Mesenchymal stem cell (in vitro differentiated cells and primary cell): ENCODE measurements around the gene NUTM2F.
"Not testable (repeated sequence)": the region's sequence is repeated elsewhere in the genome, so short reads cannot be mapped to it uniquely, and the experiment has no call there.

Experiments used
- DNase-seq: peaks from one replicate; pipeline ENCODE4 v3.0.0-alpha.2; 2013
- H2AFZ ChIP-seq: one replicate; pipeline ENCODE4 v1.6.1; 2013; ENCODE audit warnings: low read depth, mild to moderate bottlenecking, control low read depth, inconsistent platforms, low read length, moderate library complexity
- H2AK5ac ChIP-seq: 2 replicates; pipeline ENCODE4 v1.6.1; 2013; ENCODE audit warnings: low read length, moderate library complexity, mild to moderate bottlenecking, inconsistent platforms; ENCODE audit not compliant: severe bottlenecking
- H2BK120ac ChIP-seq: one replicate; pipeline ENCODE4 v1.6.1; 2013; ENCODE audit warnings: low read depth, mild to moderate bottlenecking, inconsistent platforms, low read length, moderate library complexity
- H2BK12ac ChIP-seq, 2 experiments: one replicate each; pipeline ENCODE4 v1.6.1; 2013; ENCODE audit warnings: inconsistent platforms in 2 of 2, low read length in 2 of 2, mild to moderate bottlenecking in 2 of 2, moderate library complexity in 2 of 2, control low read depth in 1 of 2
- H2BK15ac ChIP-seq: one replicate; pipeline ENCODE4 v1.6.1; 2013; ENCODE audit warnings: mild to moderate bottlenecking, low read depth, inconsistent platforms; ENCODE audit not compliant: poor library complexity, severe bottlenecking
- H2BK5ac ChIP-seq: 2 replicates; pipeline ENCODE4 v1.6.1; 2013; ENCODE audit warnings: low read depth, mild to moderate bottlenecking, low read length, control low read depth, inconsistent platforms; ENCODE audit not compliant: poor library complexity, severe bottlenecking
- H3K14ac ChIP-seq, 2 experiments: one replicate each; pipeline ENCODE4 v1.6.1; 2013; ENCODE audit warnings: inconsistent platforms in 2 of 2, low read length in 2 of 2, control low read depth in 1 of 2, mild to moderate bottlenecking in 1 of 2, moderate library complexity in 1 of 2
- H3K18ac ChIP-seq, 2 experiments: one replicate each; pipeline ENCODE4 v1.6.1; 2013; ENCODE audit warnings: inconsistent platforms in 2 of 2, low read length in 2 of 2, control low read depth in 1 of 2, low read depth in 1 of 2, mild to moderate bottlenecking in 1 of 2
- H3K23ac ChIP-seq, 2 experiments: one replicate each; pipeline ENCODE4 v1.6.1; 2013; ENCODE audit warnings: inconsistent platforms in 2 of 2, low read length in 2 of 2, mild to moderate bottlenecking in 2 of 2, moderate library complexity in 2 of 2, control low read depth in 1 of 2
- H3K27ac ChIP-seq: 2 replicates; pipeline ENCODE4 v1.5.1; 2013; ENCODE audit warnings: mild to moderate bottlenecking, moderate library complexity, low read length, control low read depth, inconsistent platforms; ENCODE audit not compliant: poor library complexity, severe bottlenecking
- H3K27me3 ChIP-seq, 2 experiments: 2 replicates each; pipeline versions ENCODE4 v1.6.1 to v1.7.0; 2013; ENCODE audit warnings: low read length in 2 of 2, mild to moderate bottlenecking in 2 of 2, moderate library complexity in 2 of 2, control low read depth in 1 of 2, inconsistent platforms in 1 of 2; ENCODE audit not compliant: control insufficient read depth in 1 of 2, insufficient read depth in 1 of 2
- H3K36me3 ChIP-seq, 2 experiments: 2 replicates each; pipeline versions ENCODE4 v1.6.1 to v1.7.0; 2013; ENCODE audit warnings: low read length in 2 of 2, control low read depth in 1 of 2, inconsistent platforms in 1 of 2, low read depth in 1 of 2, mild to moderate bottlenecking in 1 of 2; ENCODE audit not compliant: insufficient read depth in 2 of 2, control insufficient read depth in 1 of 2
- H3K4ac ChIP-seq, 2 experiments: one replicate each; pipeline ENCODE4 v1.6.1; 2013; ENCODE audit warnings: inconsistent platforms in 2 of 2, low read length in 2 of 2, mild to moderate bottlenecking in 2 of 2, moderate library complexity in 2 of 2, control low read depth in 1 of 2, low read depth in 1 of 2
- H3K4me1 ChIP-seq: 2 replicates; pipeline ENCODE4 v1.6.1; 2013; ENCODE audit warnings: low read depth, low read length, control low read depth; ENCODE audit not compliant: control insufficient read depth, insufficient read depth
- H3K4me2 ChIP-seq: 2 replicates; pipeline ENCODE4 v1.6.1; 2013; ENCODE audit warnings: low read length, mild to moderate bottlenecking, inconsistent platforms; ENCODE audit not compliant: poor library complexity, severe bottlenecking
- H3K4me3 ChIP-seq, 2 experiments: 2 replicates each; pipeline versions ENCODE4 v1.5.1 to v1.7.0; 2013; ENCODE audit warnings: low read length in 2 of 2, mild to moderate bottlenecking in 2 of 2, control low read depth in 1 of 2, low read depth in 1 of 2; ENCODE audit not compliant: insufficient read depth in 1 of 2
- H3K79me1 ChIP-seq: replicated peaks from 2 replicates; pipeline ENCODE4 v1.6.1; 2013; ENCODE audit warnings: mild to moderate bottlenecking, control low read depth, low read length, inconsistent platforms; ENCODE audit not compliant: poor library complexity, severe bottlenecking
- H3K9ac ChIP-seq: 2 replicates; pipeline ENCODE4 v1.7.0; 2013; ENCODE audit warnings: mild to moderate bottlenecking, low read length, moderate library complexity
- H3K9me3 ChIP-seq: 2 replicates; pipeline ENCODE4 v1.7.0; 2013; ENCODE audit warnings: mild to moderate bottlenecking, low read length; ENCODE audit not compliant: control insufficient read depth
- H4K8ac ChIP-seq: one replicate; pipeline ENCODE4 v1.6.1; 2013; ENCODE audit warnings: inconsistent platforms, mild to moderate bottlenecking, low read length, moderate library complexity
- H4K91ac ChIP-seq: one replicate; pipeline ENCODE4 v1.6.1; 2013; ENCODE audit warnings: mild to moderate bottlenecking, low read length, inconsistent platforms
- WGBS: methylation state at CpG from one replicate; pipeline ENCODE4 v1.1.7; 2013; ENCODE audit warnings: mixed read lengths; 5-methylcytosine and 5-hydroxymethylcytosine counted together

Gene NUTM2F

DNA sequence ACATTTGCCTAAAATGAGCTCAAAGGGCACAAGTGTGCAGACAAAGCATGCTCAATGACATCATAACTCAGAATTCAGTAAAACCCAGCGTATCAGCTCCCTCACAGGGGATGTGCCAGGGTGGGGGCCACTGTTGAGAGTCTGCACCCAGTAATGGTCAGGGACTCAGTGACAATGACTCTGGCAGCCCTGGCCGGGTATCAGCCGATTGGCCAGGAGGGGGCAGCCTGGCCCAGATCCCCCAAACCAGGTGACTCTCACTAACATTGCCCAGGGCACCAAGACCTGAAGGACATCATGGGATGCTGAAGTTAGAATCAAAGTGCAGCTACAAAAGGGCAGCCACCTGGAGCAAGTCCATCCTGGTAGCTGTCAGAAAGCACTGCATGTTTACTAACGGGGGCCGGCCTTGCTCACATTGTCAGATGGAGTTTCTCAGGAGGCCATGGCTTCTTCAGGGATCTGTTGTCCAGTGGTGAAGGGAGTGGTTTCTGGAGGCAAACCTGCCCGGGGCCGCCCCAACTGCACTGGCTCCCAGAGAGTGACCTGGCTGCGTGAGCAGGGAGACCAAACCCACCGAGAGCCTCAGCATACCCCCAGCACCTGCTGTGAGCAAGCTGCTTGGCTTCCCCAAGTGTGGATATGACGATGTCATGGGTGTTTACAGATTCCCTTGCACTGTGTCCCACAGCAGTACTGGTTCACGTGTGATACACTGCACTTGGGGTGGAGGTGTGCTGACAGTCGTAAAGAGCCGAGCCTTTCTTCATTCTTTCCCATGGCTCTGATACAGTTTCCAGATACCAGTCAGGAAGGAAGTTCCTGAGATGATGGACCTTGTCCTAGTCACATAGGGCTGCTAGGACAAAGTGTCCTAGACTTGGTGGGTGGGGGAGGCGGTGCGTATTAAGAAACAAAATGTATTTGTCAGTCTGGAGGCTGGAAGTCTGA is 13.1 kb downstream of the NUTM2F start:
- H3K4me2 ChIP-seq, H2BK5ac ChIP-seq, H3K9me3 ChIP-seq, H4K91ac ChIP-seq, H2AFZ ChIP-seq, H3K27ac ChIP-seq, H2AK5ac ChIP-seq, H2BK120ac ChIP-seq, H3K9ac ChIP-seq, H3K4me3 ChIP-seq, H2BK12ac ChIP-seq, DNase-seq, H3K27me3 ChIP-seq, H3K4me1 ChIP-seq, H3K14ac ChIP-seq, H3K79me1 ChIP-seq, H3K18ac ChIP-seq, H3K4ac ChIP-seq, H3K36me3 ChIP-seq, H4K8ac ChIP-seq, H3K23ac ChIP-seq, H2BK15ac ChIP-seq: not testable (repeated sequence)
- WGBS: no CpG with 5 or more reads among the region's 15 CpGs

DNA sequence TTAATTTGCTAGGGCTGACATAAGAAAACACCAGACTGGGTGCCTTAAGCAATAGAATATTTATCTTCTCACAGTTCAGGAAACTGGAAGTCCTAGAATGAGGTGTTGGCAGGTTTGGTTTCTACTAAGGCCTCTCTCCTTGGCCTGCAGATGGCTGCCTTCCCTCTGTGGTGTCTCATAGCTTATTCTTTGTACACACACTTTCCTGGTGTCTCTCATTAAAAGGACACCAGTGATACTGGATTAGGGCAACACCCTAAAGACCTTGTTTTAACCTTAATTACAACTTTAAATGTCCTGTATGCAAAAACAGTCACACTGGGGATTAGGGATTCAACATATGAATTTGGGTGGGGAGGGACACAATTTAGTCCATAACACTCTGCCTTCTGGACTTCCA is 25.1 kb downstream of the NUTM2F start:
- H3K36me3 ChIP-seq: peaks cover 9 to 11% of the 10 kb centered on the region in 2 experiments
- no peak overlapping the region for H3K4me2 ChIP-seq
- no peak overlapping the region for H2BK5ac ChIP-seq
- no peak overlapping the region for H2BK12ac ChIP-seq
- H3K27ac ChIP-seq: no peak overlapping the region
- H2AFZ ChIP-seq: no peak overlapping the region
- no peak overlapping the region for H2BK15ac ChIP-seq
- no peaks in the 10 kb centered on the region for H3K79me1 ChIP-seq
- no peaks in the 10 kb centered on the region for H3K9me3 ChIP-seq
- H3K23ac ChIP-seq: no peak overlapping the region
- no peaks in the 10 kb centered on the region for H3K4me1 ChIP-seq
- no peak overlapping the region for H2BK120ac ChIP-seq
- no peak overlapping the region for H3K4me3 ChIP-seq
- no peak overlapping the region for H4K8ac ChIP-seq
- no peak overlapping the region for H3K9ac ChIP-seq
- no peak overlapping the region for H2AK5ac ChIP-seq
- no peak overlapping the region for H3K4ac ChIP-seq
- no peak for DNase-seq
- no peak overlapping the region for H3K14ac ChIP-seq
- H3K18ac ChIP-seq: no peak overlapping the region
- no peaks in the 10 kb centered on the region for H3K27me3 ChIP-seq
- no peak overlapping the region for H4K91ac ChIP-seq

- Histone ChIP-seq H3K18ac (no peak overlapping the region), H3K9me3 (no peaks in the 10 kb centered on the region), H3K27ac (no peak overlapping the region), H4K91ac (no peak overlapping the region), H3K14ac (no peak overlapping the region), H2AFZ (no peak overlapping the region), H2BK15ac (no peak overlapping the region), H3K36me3 (peaks cover 9 to 11% of the 10 kb centered on the region in 2 experiments), H3K23ac (no peak overlapping the region), H2AK5ac (no peak overlapping the region), H3K4me1 (no peaks in the 10 kb centered on the region), H3K4ac (no peak overlapping the region), H4K8ac (no peak overlapping the region), H2BK5ac (no peak overlapping the region), H3K4me2 (no peak overlapping the region), H3K27me3 (no peaks in the 10 kb centered on the region), H2BK12ac (no peak overlapping the region), H2BK120ac (no peak overlapping the region), H3K4me3 (no peak overlapping the region), H3K9ac (no peak overlapping the region), H3K79me1 (no peaks in the 10 kb centered on the region)
- no peak for DNase-seq
- WGBS: over 99% methylated on average over 4 of the region's 4 CpGs
Observed at GRCh38 chr9:94302426-94302825, 26.0 kb downstream of the NUTM2F start.

GRCh38 chr9:94301583-94301982 is 26.9 kb downstream of the NUTM2F start:
- no peak overlapping the region for H3K4me2 ChIP-seq
- H3K9ac ChIP-seq: no peak overlapping the region
- no peak overlapping the region for H3K27ac ChIP-seq
- H3K23ac ChIP-seq: no peak overlapping the region
- H2BK15ac ChIP-seq: no peak overlapping the region
- no peaks in the 10 kb centered on the region for H3K4me1 ChIP-seq
- no peak overlapping the region for H2AFZ ChIP-seq
- peaks cover 9 to 11% of the 10 kb centered on the region in 2 experiments for H3K36me3 ChIP-seq
- H2BK5ac ChIP-seq: no peak overlapping the region
- H3K9me3 ChIP-seq: no peaks in the 10 kb centered on the region
- no peak overlapping the region for H3K14ac ChIP-seq
- no peak for DNase-seq
- no peaks in the 10 kb centered on the region for H3K79me1 ChIP-seq
- H3K4me3 ChIP-seq: no peak overlapping the region
- H3K27me3 ChIP-seq: no peaks in the 10 kb centered on the region
- WGBS: 96% methylated on average over 5 of the region's 5 CpGs
- no peak overlapping the region for H2BK120ac ChIP-seq
- no peak overlapping the region for H4K91ac ChIP-seq
- H3K4ac ChIP-seq: no peak overlapping the region
- no peak overlapping the region for H2BK12ac ChIP-seq
- no peak overlapping the region for H4K8ac ChIP-seq
- no peak overlapping the region for H2AK5ac ChIP-seq
- H3K18ac ChIP-seq: no peak overlapping the region
